Parathyroid adenoma (tissue), 2 donors: ENCODE results near the gene PTPRF.

Experiments
- H2AFZ ChIP-seq: fragments of 300-600 bp; sonication (generic); one replicate; pipeline ENCODE4 v1.7.0; 2017; ENCODE audit warnings: antibody characterized with exemption, mild to moderate bottlenecking
- H3K27ac ChIP-seq: fragments of 300-600 bp; sonication (generic); one replicate; pipeline ENCODE4 v1.7.0; 2017
- H3K27me3 ChIP-seq: fragments of 300-600 bp; sonication (generic); one replicate; pipeline ENCODE4 v1.7.0; 2017; ENCODE audit warnings: low read length; ENCODE audit not compliant: control insufficient read depth, insufficient read depth
- H3K36me3 ChIP-seq: fragments of 300-600 bp; sonication (generic); one replicate; pipeline ENCODE4 v1.7.0; 2017; ENCODE audit warnings: low read length; ENCODE audit not compliant: control insufficient read depth, insufficient read depth
- H3K4me1 ChIP-seq: fragments of 300-600 bp; sonication (generic); one replicate; pipeline ENCODE4 v1.7.0; 2017; ENCODE audit warnings: control low read depth
- H3K4me2 ChIP-seq: fragments of 300-600 bp; sonication (generic); one replicate; pipeline ENCODE4 v1.7.0; 2017; ENCODE audit warnings: low read length
- H3K4me3 ChIP-seq: fragments of 300-600 bp; sonication (generic); one replicate; pipeline ENCODE4 v1.7.0; 2017; ENCODE audit warnings: low read depth, low read length
- H3K79me2 ChIP-seq: fragments of 300-600 bp; sonication (generic); one replicate; pipeline ENCODE4 v1.7.0; 2017; ENCODE audit warnings: control low read depth
- H3K9ac ChIP-seq: fragments of 300-600 bp; sonication (generic); one replicate; pipeline ENCODE4 v1.7.0; 2017; ENCODE audit warnings: mild to moderate bottlenecking
- H3K9me3 ChIP-seq: fragments of 300-600 bp; sonication (generic); one replicate; pipeline ENCODE4 v1.7.0; 2017; ENCODE audit warnings: low read length; ENCODE audit not compliant: control insufficient read depth
- CTCF ChIP-seq: fragments of 300-600 bp; sonication (generic); IDR thresholded peaks from one replicate; pipeline ENCODE4 v1.7.0; 2017; ENCODE audit warnings: antibody characterized with exemption, mild to moderate bottlenecking
- donor health status: primary hyperparathyroidism.

Gene PTPRF

GRCh38 chr1:43531107-43531905 is 623 bp downstream of the PTPRF start:
- H3K4me1 ChIP-seq = peaks cover 11% of the 10 kb centered on the region
- no peak overlapping the region for H3K9ac ChIP-seq
- no peaks in the 10 kb centered on the region for H3K27me3 ChIP-seq
- H3K79me2 ChIP-seq = no peaks in the 10 kb centered on the region
- H3K4me2 ChIP-seq = peak overlapping the region; percentile 65
- TF ChIP-seq CTCF = no peak
- H2AFZ ChIP-seq = peak overlapping the region; percentile 53
- no peaks in the 10 kb centered on the region for H3K9me3 ChIP-seq
- no peaks in the 10 kb centered on the region for H3K36me3 ChIP-seq
- H3K4me3 ChIP-seq = peak overlapping the region; percentile 53
- H3K27ac ChIP-seq = peak overlapping the region; percentile 79

- Histone ChIP-seq H3K9me3 (no peaks in the 10 kb centered on the region), H3K4me1 (peaks cover 12% of the 10 kb centered on the region), H3K36me3 (no peaks in the 10 kb centered on the region), H3K27me3 (no peaks in the 10 kb centered on the region), H3K4me2 (peak overlapping the region; percentile 65), H3K4me3 (peak overlapping the region; percentile 53), H3K27ac (peak overlapping the region; percentile 79), H3K79me2 (no peaks in the 10 kb centered on the region), H2AFZ (peak overlapping the region; percentile 53), H3K9ac (no peak overlapping the region)
- TF ChIP-seq CTCF = no peak
Observed at GRCh38 chr1:43531906-43532584, 1.4 kb downstream of the PTPRF start.

GRCh38 chr1:43532716-43533115 is 2.0 kb downstream of the PTPRF start:
- H3K9ac ChIP-seq = no peak overlapping the region
- no peak for TF ChIP-seq CTCF
- H3K27ac ChIP-seq = peak overlapping the region; percentile 79
- H3K27me3 ChIP-seq = no peaks in the 10 kb centered on the region
- H3K36me3 ChIP-seq = no peaks in the 10 kb centered on the region
- peaks cover 17% of the 10 kb centered on the region for H3K4me1 ChIP-seq
- H3K4me2 ChIP-seq = peak overlapping the region; percentile 65
- H3K4me3 ChIP-seq = peak overlapping the region; percentile 53
- H2AFZ ChIP-seq = no peak overlapping the region
- no peaks in the 10 kb centered on the region for H3K79me2 ChIP-seq
- H3K9me3 ChIP-seq = no peaks in the 10 kb centered on the region

GRCh38 chr1:43533584-43533983 is 2.9 kb downstream of the PTPRF start:
- Histone ChIP-seq H3K4me3 (no peak overlapping the region), H3K4me2 (no peak overlapping the region), H3K79me2 (no peaks in the 10 kb centered on the region), H3K27me3 (no peaks in the 10 kb centered on the region), H3K36me3 (no peaks in the 10 kb centered on the region), H3K27ac (no peak overlapping the region), H2AFZ (no peak overlapping the region), H3K9ac (no peak overlapping the region), H3K9me3 (no peaks in the 10 kb centered on the region), H3K4me1 (peaks cover 18% of the 10 kb centered on the region)
- TF ChIP-seq CTCF = no peak
